Activated T-cell treated with anti-CD3 and anti-CD28 coated beads, Interleukin-2, amount 50 U/mL, for 48 hours (primary cell): ENCODE results near the gene STAT5B.
A peak's percentile ranks its signal among the peaks of the same experiment; 100 is the strongest.

ENCODE experiments used
- DNase-seq, 2 experiments: peaks; one replicate each; pipeline ENCODE4 v3.0.0-alpha.2; 2020

Gene STAT5B

DNA sequence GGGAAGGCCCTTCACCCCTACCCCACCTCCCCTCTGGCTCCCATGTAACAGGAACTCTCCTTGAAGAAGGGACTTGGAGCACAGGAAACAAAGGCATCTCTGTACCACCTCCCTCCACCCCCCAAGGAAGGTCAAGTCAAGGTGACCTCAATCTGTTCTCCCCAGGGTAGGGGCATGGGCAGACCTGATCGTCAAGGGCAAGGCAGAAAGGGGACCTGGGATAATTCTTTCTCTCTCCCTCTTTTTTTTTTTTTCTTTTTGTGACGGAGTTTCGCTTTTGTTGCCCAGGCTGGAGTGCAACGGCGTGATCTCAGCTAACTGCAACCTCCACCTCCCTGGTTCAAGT lies 7.8 kb upstream of the STAT5B start:
- DNase-seq, result no peak

DNA sequence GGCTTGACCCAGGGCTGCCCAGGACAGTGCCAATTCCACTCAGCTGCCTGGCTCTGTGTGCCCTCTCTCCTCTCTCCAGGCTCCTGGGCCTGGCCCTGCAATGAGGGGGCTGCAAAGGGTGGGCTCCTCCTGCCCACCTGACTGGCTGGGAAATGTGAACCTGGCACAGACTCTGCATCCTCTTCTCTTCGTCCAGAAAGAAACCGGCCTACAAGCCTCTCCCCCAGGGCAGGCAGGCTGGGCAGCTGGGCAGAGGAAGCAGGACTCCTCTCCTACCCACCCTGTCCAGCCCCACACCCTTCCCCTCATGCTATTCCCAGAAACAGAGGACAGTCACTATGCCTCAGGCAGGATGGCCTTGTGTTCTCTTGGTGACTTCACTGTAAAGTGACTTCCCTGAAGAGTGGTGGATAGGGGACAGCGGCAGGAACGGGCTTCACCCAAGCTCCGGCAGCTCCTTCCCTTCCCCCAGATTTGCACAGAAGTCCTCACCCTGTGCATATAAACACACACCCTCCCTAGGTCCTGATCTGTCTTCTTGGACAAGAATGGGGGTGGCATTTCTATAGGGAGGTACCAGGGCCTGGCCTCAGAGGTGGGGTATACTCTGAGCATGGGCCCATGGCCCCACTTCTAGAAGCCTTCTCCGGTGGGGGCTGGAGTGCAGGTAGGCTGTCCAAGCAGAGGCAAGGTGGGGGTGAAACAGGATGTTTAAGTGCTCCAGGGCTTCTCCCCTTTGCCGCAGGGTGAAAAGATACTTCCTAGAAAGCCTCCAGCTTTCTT lies 7.2 kb upstream of the STAT5B start:
- DNase-seq, result peak; percentile 16 to 18

DNA sequence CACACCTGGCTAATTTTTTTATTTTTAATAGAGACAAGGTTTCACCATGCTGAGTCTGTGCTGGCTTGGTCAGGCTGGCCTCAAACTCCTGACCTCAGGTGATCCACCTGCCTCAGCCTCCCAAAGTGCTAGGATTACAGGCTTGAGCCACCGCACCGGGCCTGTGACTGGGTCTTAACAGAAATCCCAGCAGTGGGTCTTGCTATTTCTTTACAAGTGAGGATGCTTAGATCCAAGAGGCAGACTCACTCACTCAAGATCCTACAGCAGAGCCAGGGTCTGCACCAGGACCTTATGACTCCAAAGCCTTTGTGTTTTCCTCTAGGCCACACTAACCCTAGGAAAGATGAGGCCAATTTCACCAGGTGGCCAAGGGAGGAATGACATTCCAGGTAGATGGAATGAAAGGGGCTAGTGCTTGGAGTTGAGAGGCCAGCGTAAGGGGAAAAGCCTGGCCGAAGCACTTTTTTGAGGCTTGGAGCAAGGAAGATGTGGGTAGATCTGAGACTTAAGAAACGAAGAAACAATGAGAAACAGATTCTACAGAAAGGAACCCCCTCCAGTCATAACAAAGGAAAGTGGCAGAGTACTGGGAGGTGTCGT lies 6.4 kb upstream of the STAT5B start:
- peak; percentile 17 to 18 for DNase-seq

DNA sequence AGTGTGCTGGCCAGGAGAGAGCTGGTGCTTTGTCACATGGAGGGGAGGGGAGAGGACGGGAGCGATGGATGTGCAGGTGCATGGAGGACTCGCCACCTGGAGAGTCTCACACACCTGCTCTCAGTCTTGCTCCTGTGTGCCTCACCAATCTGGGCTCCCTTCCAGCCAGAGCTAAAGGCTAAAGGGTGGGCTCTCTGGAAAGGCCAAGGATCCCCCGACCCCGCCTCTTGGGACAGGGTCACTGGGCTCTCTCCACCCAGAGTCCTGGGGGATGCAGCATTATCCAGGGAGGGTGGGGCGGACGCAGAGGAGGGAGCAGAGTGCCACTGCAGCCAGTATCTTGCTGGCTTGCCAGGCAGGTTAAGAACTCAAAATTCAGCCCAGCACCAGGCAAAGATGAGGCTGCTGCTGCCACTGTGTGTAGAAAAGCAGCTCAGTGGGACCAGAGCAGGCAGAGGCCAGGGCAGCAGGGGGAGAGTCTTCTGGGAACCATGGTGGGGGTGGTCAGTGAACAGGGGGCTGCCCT lies 5.4 kb upstream of the STAT5B start:
- peak; percentile 13 to 14 for DNase-seq

DNA sequence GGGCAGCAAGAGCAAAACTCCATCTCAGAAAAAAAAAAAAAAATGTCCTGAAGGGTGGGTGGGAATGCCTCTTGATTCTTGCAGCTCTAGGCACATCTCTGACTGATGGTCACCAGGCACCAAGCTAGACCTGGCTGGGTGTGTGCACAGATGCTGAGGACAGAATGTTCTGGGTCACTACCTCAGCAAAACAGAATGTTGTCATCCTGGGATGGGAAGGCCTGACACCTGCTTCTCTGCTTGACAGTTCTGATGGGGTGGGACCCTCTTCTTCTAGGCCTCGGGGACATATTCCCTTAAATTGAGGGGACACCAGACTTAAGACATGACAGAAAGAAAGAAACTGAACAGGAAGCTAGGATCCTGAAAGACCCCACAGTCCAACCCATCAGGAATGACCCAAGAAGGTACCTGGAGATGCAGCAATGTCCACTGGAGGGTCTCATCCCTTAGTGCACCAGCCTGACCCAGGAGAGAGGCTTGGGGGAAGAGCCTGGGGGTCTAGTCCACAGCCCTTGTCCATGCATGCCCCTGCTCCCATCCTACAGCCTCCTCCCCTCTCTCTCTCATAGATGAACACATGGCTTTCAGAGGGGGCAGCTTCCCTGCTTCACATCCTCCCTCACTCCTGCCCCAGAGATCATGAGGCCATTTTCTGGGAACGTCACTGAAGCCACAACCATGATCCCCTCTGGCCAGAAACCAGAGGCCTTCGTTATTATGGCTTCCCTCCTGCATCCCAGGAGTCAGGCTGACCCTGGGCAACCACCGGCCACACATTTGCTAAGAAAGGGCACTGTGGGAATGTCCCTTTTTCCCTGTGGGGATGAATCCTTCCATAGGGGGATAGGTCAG lies 3.8 kb upstream of the STAT5B start:
- peak; percentile 12 to 15 for DNase-seq

DNA sequence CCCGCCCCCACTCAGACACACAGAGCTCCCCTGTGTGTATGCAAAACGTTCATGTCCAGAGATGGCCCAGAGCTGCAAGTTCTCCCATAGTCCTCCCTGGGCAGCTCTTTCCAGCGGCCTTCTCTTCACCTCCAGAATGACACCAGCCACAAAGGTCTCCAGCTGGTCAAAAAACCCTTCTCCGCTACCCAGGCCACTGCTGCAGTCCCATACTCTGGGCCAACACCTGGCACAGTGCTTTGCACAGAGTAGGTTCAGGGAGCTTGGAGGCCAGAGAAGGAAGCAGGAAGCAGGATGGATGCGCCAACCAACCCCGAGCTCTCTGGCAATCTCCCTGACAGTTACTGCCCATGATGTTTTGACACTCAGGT lies 1.1 kb upstream of the STAT5B start:
- no peak for DNase-seq

DNA sequence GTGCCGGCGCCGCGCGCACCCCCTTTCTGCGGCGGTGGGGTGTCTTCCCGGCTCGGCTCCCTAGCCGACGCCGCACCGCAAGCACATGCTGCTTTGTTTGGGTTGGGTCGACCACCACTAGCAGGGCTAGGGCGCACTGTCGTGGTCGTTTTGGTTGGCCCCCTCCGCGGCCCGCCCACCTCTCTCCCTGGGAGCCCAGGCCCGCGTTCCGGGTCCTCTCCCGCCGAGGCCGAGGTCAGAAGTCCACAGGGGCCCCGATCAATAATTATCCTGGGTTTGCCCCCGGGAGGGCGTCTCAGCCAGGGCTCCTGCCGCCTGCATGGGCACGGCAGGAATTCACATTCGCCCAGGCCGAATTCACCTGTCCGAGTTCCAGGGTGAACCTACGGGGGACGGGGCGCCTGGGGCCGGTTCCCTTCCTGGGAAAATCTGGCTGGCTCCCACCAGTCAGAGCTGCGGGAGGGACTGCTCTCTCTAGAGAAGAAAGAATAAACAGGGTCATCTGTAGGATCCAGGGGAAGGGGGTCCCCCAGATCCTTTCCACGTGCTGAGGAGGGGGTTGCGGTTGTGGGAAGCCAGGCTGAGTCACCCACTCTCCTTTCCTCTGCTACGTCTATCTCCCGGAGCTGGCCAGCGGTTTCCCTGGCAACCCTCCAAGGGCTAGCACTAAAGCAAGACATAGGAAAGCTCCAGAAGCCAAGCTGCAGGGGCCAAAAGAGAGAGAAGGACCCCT lies 584 bp upstream of the STAT5B start:
- DNase-seq, result peak; percentile 51 to 55

DNA sequence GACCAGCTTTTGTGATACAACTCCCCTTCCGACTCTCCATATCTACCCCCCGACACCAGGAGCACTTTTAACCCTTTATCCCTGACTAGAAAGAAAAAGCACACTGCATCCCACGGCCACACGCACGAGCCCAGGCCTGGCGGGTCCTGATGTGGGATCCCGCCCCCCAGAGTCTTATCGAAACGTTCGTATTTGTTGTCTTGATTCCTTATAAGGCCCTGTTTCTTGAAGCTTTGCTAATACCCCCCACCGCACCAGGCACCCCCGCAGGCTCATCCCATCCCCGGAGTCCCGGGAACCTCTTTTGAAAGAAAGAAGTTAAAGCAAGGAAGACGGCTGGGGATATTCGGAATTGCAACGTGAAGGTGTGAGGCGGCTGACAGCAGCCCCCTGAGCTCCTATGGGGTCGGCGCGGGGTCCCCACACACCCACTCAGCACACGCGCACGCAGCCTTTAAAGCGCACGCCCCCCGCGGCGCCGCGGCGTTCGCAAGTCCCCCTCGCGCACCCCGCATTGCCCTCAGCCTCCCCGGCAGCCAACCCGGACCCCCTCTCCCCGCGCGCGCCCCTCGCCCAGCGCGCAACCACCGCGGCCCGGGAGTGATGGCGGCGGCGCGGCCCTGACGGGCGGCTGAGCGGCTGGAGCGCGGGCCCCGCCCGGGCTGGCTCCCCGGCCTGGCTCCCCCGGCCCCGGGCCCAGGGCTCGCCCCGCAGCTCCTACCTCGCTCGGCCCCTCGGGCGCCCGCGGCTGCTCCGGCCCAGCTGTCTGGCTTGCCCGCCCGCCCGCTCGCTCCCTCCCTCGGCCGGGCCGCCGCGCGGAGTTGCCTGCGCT lies 448 bp downstream of the STAT5B start:
- peak; percentile 63 to 64 for DNase-seq

DNA sequence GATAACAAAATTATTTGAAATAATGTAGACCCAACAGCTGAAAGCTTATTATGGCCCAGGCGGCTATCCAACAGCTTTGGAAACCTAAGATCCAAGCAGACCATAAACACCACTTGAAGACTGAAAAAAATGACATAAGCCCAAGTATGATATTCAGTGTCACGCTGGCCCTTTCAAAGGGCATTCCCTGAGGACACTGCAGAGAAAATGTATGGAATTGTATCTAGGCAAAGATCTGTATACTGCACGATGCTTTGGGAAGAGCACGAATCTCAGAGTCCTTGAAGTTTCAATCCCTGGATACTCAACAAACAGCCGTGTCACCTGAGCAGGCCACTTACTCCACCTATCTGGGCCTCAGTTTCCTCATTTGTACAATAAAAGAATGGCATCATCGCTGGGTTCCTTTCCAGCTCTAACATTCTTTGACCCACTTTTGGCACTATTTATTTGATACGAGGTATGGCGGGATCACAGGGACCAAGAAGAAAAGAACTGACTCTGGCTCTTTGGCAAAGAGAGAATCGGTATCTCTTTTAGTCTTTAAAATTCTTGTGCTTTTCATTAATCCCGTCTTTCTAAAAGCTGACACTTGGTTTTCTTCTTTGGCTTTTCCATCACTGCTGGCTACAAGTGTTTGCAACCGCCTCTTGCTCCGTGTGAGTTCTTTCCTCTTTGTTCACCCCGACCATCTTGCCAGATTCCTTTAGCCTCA lies 1.2 kb downstream of the STAT5B start:
- peak; percentile 16 to 20 for DNase-seq

DNA sequence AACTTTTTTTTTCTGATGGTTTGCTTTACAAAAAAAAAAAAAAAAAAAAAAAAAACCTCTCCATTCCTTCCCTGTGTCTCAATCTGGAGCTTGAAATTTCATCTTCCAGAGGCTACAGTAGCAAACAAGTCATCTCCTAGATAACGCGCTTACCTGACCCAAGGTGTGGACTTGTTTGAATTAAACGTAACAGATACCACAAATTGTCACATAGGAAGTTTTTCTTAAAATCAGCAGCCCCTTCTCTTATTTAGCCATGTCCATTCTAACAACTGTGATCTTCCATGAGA lies 2.0 kb downstream of the STAT5B start:
- DNase-seq, result no peak

DNA sequence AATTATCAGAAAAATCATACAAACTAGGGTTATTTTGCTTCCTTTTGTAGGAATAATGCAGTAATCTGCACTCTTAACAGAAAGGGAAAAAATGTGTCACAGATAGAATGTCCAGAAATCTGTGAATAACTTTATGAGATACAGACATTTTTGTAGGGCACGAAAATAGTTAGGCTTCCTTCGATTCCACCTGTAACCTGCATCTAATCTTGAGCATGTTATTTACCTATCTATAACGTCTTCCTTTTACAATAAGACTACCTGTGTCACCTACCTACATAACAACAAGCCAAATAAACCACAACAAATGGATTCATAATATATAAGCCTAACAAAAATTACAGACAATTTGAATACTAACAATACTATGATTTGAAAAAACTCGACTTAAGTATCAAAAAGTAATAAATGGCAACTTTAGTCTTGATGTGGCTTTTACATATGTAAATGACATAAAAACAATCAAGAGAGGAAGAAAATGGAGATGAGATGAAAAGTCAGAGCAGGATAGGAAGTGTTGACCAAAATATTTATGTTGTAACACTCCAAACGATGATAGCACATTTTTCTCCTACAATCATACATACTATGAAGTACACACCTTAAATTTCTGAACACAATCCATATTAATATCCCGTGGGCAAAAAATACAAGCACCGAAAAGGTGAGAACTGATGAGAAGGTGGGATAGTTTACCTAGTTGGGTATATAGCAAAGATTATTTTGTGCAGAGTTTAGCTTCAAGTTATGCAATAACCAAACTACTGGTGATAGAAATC lies 2.5 kb downstream of the STAT5B start:
- DNase-seq, result no peak

DNA sequence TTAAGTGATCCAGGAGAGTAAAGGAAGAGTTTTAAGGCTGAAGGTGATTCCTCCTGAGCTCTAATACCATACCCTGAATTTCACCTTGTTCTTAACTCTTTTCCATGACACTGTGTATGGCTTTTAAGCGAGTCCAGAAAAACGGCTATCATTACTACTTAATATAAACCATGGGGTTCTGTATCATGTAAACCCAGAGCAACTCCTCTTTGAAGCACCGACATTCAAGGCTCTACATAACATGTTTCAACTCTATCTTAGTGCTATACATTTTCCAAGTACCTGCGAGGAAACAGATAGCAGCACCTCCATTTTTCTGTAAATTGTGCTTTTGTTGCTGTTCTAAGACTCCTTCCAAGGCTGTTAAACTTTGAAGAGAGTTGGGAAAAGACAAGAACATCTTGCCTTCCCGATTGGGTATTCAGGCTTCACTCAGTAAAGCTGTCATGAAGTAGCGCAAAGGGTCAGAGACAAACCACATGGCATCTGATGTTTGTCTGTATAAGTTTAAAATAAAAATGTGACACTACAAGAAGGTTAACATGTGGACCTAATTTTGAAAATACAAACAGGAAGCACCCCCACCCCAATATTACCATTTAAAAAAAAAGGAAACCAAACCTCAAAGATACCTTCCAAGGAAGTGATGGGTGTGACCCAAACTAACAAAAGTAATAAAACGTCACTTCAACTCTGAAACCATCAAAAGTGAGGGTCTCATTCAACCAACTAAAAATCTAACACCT lies 3.9 kb downstream of the STAT5B start:
- peak in 1 of 2 experiments; percentile 14 for DNase-seq

DNA sequence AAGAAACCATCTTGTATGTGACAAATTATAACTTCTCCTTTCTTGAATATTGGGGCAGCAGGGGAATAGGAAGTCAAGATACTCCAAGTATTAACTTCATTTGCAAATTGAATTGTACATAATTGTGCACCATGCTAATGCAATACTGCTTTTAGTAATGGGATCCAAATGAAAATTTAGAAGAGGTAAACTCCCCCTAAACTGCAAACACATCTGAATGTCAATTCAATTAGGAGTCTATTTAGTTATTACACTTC lies 4.5 kb downstream of the STAT5B start:
- no peak for DNase-seq

DNA sequence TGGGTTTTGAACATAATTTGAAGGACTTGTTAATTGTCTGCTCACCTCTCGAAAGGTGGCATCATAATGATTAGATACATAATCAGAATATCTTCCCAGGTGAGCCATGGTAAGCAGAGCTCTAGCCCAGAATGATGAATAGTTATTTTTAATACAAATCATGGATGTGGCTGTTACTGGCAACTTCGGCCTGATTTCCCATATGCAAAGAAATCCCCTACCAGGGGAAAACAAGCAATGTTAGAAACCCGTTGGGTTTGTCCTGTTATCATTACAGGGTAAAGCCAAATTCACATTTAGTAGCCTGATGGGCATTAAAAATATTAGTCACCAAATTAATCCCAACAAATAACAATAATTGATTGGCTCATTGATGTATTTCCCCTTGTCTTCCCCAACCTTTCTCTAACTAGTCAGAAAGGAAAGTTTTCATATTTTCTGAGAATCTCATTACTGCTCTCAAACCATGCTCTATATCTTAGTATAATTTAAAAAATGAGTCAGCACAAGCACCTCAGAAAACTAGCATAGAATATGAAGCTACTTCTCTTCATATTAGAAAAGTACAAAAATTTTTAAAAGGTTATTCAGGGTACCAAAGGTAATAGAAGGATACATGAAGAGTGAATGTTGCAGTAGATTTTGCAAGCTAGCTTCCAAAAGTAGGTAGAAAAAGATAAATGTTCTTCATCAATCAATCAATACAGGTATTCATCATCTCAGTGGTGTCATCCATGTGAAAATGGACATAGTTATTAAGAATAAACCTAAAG lies 5.0 kb downstream of the STAT5B start:
- peak; percentile 13 to 15 for DNase-seq

DNA sequence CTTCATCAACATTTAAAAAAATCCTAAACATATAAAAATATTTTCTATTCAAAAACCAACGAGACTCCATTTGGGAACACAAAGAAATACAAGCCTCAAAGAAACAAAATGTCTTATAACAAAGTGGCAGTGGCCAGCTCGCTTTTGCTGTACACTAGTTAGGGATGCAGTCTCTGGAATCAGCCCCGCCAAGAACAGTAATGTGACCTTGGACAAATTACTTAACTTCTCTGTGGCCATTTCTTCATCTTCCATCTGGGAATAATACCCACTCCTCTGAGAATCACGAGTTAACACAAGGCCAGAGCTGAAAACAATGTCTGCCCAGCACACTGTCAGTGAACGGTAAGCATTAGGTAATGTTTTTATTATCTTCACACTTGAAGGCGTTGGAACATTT lies 5.6 kb downstream of the STAT5B start:
- peak; percentile 6 to 17 for DNase-seq

DNA sequence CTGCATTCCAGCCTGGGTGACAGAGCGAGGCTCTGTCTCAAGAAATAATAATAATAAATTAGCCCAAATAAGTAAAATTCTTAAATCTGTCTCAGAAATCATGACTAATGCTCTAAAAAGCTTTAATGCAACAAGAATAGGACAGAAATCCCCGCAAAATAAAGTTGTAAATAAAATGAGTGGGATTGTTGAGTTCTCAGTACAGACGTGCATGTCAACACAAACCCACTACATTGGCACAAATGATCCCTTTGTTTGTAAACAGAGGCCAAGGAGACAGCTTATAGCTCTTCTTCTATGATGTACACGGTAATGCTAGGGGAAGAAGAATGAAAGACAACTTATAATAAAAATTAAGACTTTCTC lies 6.0 kb downstream of the STAT5B start:
- DNase-seq, result no peak

DNA sequence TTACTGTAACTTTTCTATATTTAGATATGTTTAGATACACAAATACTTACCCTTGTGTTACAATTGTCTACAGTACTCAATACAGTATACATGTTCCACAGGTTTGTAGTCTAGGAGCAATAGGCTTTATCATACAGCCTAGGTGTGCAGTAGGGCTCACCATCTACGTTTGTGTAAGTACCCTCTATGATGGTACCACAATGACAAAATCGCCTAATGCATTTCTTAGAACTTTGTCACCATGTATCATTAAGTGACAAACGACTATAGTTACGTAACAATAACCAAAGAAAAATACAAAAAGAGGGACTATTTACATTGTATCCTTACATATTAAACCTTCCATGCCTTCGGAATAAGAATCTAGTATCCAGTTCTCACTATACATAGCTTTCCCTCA lies 8.0 kb downstream of the STAT5B start:
- no peak for DNase-seq

DNA sequence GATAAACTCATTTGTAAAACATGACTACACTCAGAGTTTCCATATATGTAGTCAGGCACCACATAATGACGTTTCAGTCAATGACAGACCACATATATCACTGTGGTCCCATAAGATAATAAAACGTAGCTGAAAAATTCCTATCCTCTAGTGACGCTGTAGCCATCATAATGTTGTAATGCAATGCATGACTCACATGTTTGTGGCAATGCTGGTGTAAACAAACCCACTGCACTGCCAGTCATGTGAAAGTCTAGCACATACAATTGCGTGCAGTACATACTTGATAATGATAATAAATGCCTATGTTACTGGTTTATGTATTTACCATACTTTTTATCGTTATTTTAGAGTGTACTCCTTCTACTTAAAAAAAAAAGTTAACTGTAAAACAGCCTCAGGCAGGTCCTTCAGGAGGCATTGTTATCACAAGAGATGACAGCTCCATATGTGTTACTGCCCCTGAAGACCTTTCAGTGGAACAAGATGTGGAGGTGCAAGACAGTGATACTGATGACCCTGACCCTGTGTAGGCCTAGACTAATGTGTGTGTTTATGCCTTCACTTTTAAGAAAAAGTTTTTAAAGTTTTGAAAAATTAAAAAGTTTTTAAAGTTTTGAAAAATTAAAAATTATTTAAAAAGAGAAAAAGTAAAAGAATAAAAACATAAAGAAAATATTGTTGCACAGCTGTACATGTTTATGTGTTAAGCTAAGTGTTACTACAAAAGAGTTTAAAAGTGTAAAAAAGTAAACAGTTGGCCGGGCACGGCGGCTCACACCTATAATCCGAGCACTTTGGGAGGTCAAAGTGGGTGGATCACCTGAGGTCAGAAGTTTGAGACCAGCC lies 9.0 kb downstream of the STAT5B start:
- peak in 1 of 2 experiments; percentile 28 for DNase-seq

DNA sequence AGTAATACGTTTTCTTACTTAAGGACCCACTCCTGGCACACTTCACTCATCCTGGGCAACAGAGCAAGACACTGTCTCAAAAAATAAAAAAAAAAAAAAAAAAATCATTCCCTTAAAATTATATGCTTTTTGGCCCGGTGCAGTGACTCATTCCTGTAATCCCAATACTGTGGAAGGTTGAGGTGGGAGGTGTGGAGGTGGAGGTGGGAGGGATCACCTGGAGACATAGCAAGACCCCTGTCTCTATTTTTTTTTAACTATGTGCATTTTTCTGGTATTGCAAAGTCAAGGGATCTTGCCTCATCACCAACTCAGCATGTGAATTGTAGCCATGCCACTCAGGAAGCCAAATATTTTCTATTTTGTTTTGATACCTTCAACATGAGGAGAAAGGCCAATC lies 9.7 kb downstream of the STAT5B start:
- DNase-seq, result peak in 1 of 2 experiments; percentile 14
